GM19239 (cell line): ENCODE measurements around the gene HTR4.

Experiments used
- DNase-seq: peaks from one replicate; pipeline ENCODE4 v3.0.0; 2011; ENCODE audit warnings: low spot score; ENCODE audit not compliant: insufficient read length
- FAIRE-seq: peaks from 2 replicates; lab custom pipeline; 2011; peaks lifted over from hg19 to GRCh38; lab: Jason Lieb, UNC

The HTR4 gene

GRCh38 chr5:148666353-148666752 is 12.0 kb upstream of the HTR4 start:
- FAIRE-seq = no peak

GRCh38 chr5:148665431-148665830 is 11.1 kb upstream of the HTR4 start:
- FAIRE-seq = no peak

More at GRCh38 chr5:148666353-148666752, 12.0 kb upstream of the HTR4 start:
- DNase-seq = no peak

GRCh38 chr5:148663509-148663908 is 9.2 kb upstream of the HTR4 start:
- FAIRE-seq = no peak
- no peak for DNase-seq

More at GRCh38 chr5:148665431-148665830, 11.1 kb upstream of the HTR4 start:
- no peak for DNase-seq

GRCh38 chr5:148660346-148660660 is 6.0 kb upstream of the HTR4 start:
- DNase-seq = no peak

GRCh38 chr5:148659641-148660345 is 5.5 kb upstream of the HTR4 start:
- DNase-seq (no peak), FAIRE-seq (no peak)

More at GRCh38 chr5:148660346-148660660, 6.0 kb upstream of the HTR4 start:
- FAIRE-seq = no peak

- DNase-seq = no peak
- FAIRE-seq = no peak
Measured at GRCh38 chr5:148653291-148653835, 964 bp downstream of the HTR4 start.

GRCh38 chr5:148651528-148651927 is 2.8 kb downstream of the HTR4 start:
- DNase-seq (no peak), FAIRE-seq (no peak)

GRCh38 chr5:148645527-148645926 is 8.8 kb downstream of the HTR4 start:
- FAIRE-seq (no peak), DNase-seq (no peak)

- no peak for FAIRE-seq
- DNase-seq = no peak
Measured at GRCh38 chr5:148641735-148642134, 12.6 kb downstream of the HTR4 start.

- FAIRE-seq = no peak
- DNase-seq = no peak
Measured at GRCh38 chr5:148640471-148640870, 13.9 kb downstream of the HTR4 start.

- DNase-seq (no peak), FAIRE-seq (no peak)
Measured at GRCh38 chr5:148639081-148639480, 15.2 kb downstream of the HTR4 start.

- FAIRE-seq (no peak), DNase-seq (no peak)
Measured at GRCh38 chr5:148636353-148636752, 18.0 kb downstream of the HTR4 start.

- no peak for FAIRE-seq
- DNase-seq = no peak
Measured at GRCh38 chr5:148635321-148636083, 18.8 kb downstream of the HTR4 start.

- FAIRE-seq (no peak), DNase-seq (no peak)
Measured at GRCh38 chr5:148633067-148633377, 21.3 kb downstream of the HTR4 start.

- DNase-seq (no peak), FAIRE-seq (no peak)
Measured at GRCh38 chr5:148632255-148633066, 21.9 kb downstream of the HTR4 start.

GRCh38 chr5:148626986-148627385 is 27.3 kb downstream of the HTR4 start:
- FAIRE-seq = no peak
- no peak for DNase-seq

GRCh38 chr5:148626081-148626613 is 28.2 kb downstream of the HTR4 start:
- no peak for DNase-seq
- FAIRE-seq = no peak

GRCh38 chr5:148625250-148625649 is 29.1 kb downstream of the HTR4 start:
- FAIRE-seq (no peak), DNase-seq (no peak)

- DNase-seq = no peak
- no peak for FAIRE-seq
Measured at GRCh38 chr5:148623741-148624140, 30.6 kb downstream of the HTR4 start.

GRCh38 chr5:148623101-148623500 is 31.2 kb downstream of the HTR4 start:
- DNase-seq (no peak), FAIRE-seq (no peak)

GRCh38 chr5:148620696-148621095 is 33.6 kb downstream of the HTR4 start:
- no peak for FAIRE-seq
- DNase-seq = no peak
